Stimulated activated memory B cell treated with anti-CD40 and anti-IgM and Interleukin-4, amounts not matched to agents 10 μg/mL and 1 μg/mL and 100 μg/mL, for 72 hours (primary cell): ENCODE data around the gene ZC2HC1B.

Source experiments
- ATAC-seq: fragments of 150-1000 bp; cut with Tn5 transposase; 2 replicates; pipeline ENCODE4 v1.10.0; 2021
- H3K27ac Mint-ChIP-seq: one replicate; pipeline ENCODE4 v1.8.0; 2022; ENCODE audit warnings: mild to moderate bottlenecking, mixed read lengths
- H3K27me3 Mint-ChIP-seq: one replicate; pipeline ENCODE4 v1.8.0; 2022; ENCODE audit warnings: mixed read lengths
- H3K36me3 Mint-ChIP-seq: one replicate; pipeline ENCODE4 v1.8.0; 2022; ENCODE audit warnings: mixed read lengths
- H3K4me1 Mint-ChIP-seq: one replicate; pipeline ENCODE4 v1.8.0; 2022; ENCODE audit warnings: mixed read lengths
- H3K4me3 Mint-ChIP-seq: one replicate; pipeline ENCODE4 v1.8.0; 2022; ENCODE audit warnings: mild to moderate bottlenecking, moderate library complexity, mixed read lengths
- H3K9me3 Mint-ChIP-seq: one replicate; pipeline ENCODE4 v1.8.0; 2022; ENCODE audit warnings: mixed read lengths

ZC2HC1B gene, protein sequence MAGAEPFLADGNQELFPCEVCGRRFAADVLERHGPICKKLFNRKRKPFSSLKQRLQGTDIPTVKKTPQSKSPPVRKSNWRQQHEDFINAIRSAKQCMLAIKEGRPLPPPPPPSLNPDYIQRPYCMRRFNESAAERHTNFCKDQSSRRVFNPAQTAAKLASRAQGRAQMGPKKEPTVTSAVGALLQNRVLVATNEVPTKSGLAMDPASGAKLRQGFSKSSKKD

DNA sequence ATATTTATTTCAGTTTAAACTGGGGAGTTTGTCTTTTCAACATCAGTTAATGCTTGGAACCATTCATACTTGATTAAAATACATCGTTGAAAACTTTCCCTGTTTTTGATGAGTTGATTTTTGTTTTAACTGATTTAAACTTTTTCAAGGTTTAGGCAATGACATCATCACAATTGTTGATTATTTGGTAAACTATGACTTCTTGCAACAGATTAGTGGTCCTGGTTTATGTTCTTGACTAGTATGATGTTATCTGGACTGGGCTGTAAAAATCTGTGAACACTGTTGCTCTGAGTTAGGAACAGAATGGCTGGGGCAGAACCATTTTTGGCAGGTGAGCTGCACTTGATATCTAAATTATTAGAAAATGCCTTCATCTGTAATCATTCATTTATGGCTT lies at the start of gene ZC2HC1B:
Gene ZC2HC1B, plus strand, starts transcription at position 241 of the 400 bp plus-strand sequence. Its CDS starts 66 bp downstream, at position 307.
- Mint-ChIP-seq H3K36me3 (peaks cover 79% of the 10 kb centered on the region), H3K27me3 (no peaks in the 10 kb centered on the region), H3K4me3 (no peak within 1 kb of the TSS), H3K4me1 (no peaks in the 10 kb centered on the region), H3K27ac (no peak within 1 kb of the TSS), H3K9me3 (peaks cover 6% of the 10 kb centered on the region)
- ATAC-seq: no peak

DNA sequence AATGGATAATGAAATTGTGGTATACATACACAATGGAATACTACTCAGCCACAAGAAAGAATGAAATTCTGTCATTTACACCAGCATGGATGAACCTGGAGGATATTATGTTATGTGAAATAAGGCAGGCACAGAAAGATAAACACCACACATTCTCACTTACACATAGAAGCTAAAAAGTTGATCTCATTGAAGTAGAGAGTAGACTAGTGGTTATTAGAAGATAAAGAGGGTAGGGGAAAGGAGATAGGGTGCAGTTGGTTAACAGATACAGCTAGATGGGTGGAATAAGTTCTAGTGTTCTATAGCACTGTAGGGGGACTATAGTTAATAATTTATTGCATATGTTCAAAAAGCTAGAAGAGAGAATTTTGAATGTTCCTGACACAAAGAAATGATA lies 46.7 kb upstream of the ZC2HC1B start:
- Mint-ChIP-seq H3K27ac (no peak overlapping the region), H3K4me3 (no peak overlapping the region), H3K36me3 (no peaks in the 10 kb centered on the region), H3K27me3 (no peaks in the 10 kb centered on the region), H3K9me3 (no peaks in the 10 kb centered on the region), H3K4me1 (no peaks in the 10 kb centered on the region)
- no peak for ATAC-seq

DNA sequence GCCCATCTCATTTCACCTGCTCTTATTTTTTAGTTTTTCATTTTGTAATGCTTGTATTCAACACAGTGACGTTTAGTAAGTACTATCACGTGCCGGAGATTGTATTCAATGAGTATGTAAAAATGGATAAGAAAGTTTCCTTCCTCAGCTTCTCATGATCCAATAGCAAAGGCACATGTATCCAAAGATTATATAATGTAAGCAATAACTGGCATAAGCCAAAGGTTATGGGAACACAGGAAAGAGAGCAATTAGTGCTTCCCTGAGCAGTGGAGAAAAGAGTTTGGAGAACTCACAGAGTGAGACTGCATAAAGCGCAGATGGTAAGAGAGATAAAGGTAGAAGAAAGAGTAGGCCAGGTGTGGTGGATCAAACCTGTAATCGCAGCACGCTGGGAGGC lies 42.9 kb upstream of the ZC2HC1B start:
- Mint-ChIP-seq H3K4me3 (no peak overlapping the region), H3K9me3 (no peaks in the 10 kb centered on the region), H3K27ac (no peak overlapping the region), H3K36me3 (peaks cover 5% of the 10 kb centered on the region), H3K27me3 (no peaks in the 10 kb centered on the region), H3K4me1 (no peaks in the 10 kb centered on the region)
- no peak for ATAC-seq

DNA sequence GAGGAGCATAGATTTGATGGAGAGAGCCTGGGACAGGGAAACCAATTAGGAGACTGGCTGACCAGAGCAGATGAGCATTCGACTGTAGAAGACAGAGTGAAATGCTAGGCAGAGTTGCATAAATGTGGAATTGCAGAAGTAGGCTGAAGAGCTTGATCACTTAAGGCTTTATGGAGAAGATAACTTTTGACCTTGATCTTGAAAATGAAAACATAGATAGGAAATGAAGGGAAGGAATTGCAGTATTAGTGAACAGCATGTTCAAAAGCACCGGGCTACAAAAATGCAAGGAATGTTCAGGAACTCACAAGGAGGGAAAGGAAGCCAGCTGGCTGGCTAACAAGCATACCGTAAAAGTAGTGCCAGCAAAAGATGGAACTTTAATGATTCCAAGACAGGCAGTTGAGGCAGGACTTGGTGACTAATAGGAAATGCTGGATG lies 41.7 kb upstream of the ZC2HC1B start:
- ATAC-seq: no peak
- H3K4me1 Mint-ChIP-seq: no peaks in the 10 kb centered on the region
- H3K36me3 Mint-ChIP-seq: peaks cover 5% of the 10 kb centered on the region
- H3K4me3 Mint-ChIP-seq: no peak overlapping the region
- no peaks in the 10 kb centered on the region for H3K9me3 Mint-ChIP-seq
- no peak overlapping the region for H3K27ac Mint-ChIP-seq
- no peaks in the 10 kb centered on the region for H3K27me3 Mint-ChIP-seq

DNA sequence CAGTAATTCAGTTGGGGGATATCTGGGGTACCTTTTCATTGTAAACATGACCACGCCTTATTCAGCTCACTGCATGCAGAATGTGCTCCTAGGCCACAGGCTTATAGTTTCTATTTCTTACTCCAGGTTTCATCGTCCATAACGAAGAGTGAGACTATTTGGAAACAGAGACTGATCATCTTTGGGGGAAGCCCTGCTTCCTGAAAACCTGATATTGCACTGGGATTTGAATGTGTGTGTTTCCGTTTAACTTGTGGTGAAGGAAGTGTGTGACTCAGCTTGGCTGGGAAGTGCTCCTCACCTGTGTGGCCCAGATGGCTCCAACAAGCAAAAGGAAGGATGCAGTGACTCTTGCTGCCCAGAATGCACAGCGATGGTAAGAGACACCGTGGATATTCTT lies 40.7 kb upstream of the ZC2HC1B start:
- Mint-ChIP-seq H3K27ac (no peak overlapping the region), H3K4me1 (no peaks in the 10 kb centered on the region), H3K36me3 (peaks cover 5% of the 10 kb centered on the region), H3K9me3 (no peaks in the 10 kb centered on the region), H3K4me3 (no peak overlapping the region), H3K27me3 (no peaks in the 10 kb centered on the region)
- ATAC-seq: no peak

DNA sequence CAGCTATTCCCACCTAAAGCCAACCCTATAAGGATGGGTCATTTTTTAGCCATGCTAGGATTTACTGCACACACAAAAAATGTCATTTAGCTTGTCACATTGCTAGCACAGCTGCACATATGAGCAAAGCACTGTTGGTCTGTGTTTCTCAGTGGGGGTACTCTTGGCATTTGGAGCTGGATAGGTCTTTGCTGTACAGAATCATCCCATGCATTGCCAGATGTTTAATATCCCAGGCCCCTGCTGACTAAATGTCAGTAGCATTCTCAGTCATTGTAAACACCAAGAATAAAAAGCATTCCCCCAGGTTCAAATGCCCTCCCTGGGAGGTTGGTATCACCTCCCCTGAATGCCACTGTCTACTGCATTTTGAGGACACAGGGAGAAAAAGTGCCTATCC lies 35.7 kb upstream of the ZC2HC1B start:
- H3K4me3 Mint-ChIP-seq: no peak overlapping the region
- H3K27me3 Mint-ChIP-seq: no peaks in the 10 kb centered on the region
- H3K36me3 Mint-ChIP-seq: peaks cover 4% of the 10 kb centered on the region
- H3K4me1 Mint-ChIP-seq: no peaks in the 10 kb centered on the region
- H3K9me3 Mint-ChIP-seq: no peaks in the 10 kb centered on the region
- ATAC-seq: no peak
- H3K27ac Mint-ChIP-seq: no peak overlapping the region

DNA sequence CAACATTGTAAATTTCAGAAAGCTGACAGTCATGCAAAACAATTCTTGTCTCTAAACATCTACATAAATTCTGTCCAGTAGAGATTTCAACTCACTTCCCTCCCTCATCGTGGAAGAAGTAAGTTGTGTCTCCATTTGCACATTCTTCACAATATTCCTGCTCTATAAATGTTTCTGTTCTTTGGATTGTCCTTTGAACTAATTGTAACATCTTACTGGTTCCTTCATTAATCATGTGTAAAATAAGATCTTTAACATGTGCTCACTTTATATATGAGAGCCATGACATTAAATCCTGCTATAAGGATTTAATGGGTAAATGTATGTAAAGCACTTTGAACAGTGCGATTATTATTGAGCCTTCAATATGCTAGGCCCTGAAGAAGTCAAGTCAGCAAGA lies 28.1 kb upstream of the ZC2HC1B start:
- Mint-ChIP-seq H3K9me3 (no peaks in the 10 kb centered on the region), H3K27ac (no peak overlapping the region), H3K27me3 (no peaks in the 10 kb centered on the region), H3K4me3 (no peak overlapping the region), H3K36me3 (no peaks in the 10 kb centered on the region), H3K4me1 (no peaks in the 10 kb centered on the region)
- no peak for ATAC-seq

DNA sequence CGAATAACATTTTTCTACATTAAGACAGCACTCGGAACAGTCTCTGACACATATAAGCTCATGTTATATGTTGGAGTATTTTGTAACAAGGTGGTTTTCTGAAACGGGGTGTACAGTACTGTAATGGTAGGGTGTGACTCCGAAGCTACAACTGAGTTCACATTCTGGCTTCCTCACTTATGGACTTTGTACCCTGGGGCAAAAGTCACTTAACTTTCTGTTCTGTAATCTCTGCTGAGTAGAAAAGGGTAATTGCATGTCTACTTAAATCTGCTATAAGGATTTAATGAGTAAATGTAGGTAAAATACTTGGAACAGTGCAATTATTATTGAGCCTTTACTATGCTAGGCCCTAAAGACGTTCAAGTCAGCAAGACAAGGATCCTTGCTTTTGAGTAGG lies 25.9 kb upstream of the ZC2HC1B start:
- Mint-ChIP-seq H3K27ac (no peak overlapping the region), H3K9me3 (no peaks in the 10 kb centered on the region), H3K4me1 (peaks cover 7% of the 10 kb centered on the region), H3K36me3 (no peaks in the 10 kb centered on the region), H3K4me3 (no peak overlapping the region), H3K27me3 (no peaks in the 10 kb centered on the region)
- ATAC-seq: no peak

DNA sequence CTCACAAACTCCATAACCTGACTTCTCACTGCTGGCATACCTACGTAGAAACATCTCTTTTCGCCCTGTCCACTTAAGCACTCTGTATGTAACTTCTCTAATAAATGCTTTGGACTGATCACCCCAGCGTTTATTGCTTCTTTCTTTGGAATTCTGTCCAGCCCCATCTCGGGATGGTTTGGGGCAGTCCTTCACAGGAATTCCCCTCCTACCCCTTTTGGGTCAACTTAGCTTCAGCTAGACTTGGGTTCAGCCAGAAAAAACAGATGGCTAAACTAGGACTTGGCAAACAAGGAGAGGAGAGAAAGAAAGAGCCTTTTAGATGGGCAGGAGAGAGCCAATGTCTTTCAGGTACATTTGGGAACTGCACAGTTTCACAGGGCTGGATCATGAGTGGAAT lies 25.1 kb upstream of the ZC2HC1B start:
- ATAC-seq: no peak
- H3K9me3 Mint-ChIP-seq: no peaks in the 10 kb centered on the region
- H3K36me3 Mint-ChIP-seq: peaks cover 8% of the 10 kb centered on the region
- no peak overlapping the region for H3K27ac Mint-ChIP-seq
- H3K27me3 Mint-ChIP-seq: no peaks in the 10 kb centered on the region
- peaks cover 15% of the 10 kb centered on the region for H3K4me1 Mint-ChIP-seq
- H3K4me3 Mint-ChIP-seq: no peak overlapping the region

DNA sequence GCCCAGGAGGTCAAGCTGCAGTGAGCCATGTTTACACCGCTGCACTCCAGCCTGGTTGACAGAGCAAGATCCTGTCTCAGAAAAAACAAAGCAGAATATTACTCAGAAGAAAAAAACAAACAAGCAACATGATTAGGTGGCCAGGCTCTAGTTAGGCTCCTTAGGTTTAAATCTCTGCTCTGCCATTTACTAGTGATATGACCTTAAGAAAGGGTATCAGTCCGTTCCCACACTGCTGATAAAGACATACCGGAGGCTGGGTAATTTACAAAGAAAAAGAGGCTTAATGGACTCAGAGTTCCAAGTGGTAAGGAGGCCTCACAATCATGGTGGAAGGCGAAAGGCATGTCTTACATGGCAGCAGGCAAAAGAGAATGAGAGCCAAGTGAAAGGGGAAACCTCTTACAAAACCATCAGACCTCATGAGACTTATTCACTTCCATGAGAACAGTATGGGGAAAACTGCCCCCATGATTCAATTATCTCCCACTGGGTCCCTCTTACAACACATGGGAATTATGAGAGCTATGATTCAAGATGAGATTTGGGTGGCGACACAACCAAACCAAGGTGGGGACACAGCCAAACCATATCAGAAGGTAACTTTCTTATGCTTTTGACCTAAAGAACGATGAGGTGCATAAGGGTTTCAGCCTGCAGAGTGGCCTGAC lies 23.5 kb upstream of the ZC2HC1B start:
- H3K27me3 Mint-ChIP-seq: no peaks in the 10 kb centered on the region
- no peak overlapping the region for H3K27ac Mint-ChIP-seq
- no peak overlapping the region for H3K4me3 Mint-ChIP-seq
- peaks cover 25% of the 10 kb centered on the region for H3K4me1 Mint-ChIP-seq
- no peak for ATAC-seq
- H3K36me3 Mint-ChIP-seq: peaks cover 19% of the 10 kb centered on the region
- no peaks in the 10 kb centered on the region for H3K9me3 Mint-ChIP-seq

DNA sequence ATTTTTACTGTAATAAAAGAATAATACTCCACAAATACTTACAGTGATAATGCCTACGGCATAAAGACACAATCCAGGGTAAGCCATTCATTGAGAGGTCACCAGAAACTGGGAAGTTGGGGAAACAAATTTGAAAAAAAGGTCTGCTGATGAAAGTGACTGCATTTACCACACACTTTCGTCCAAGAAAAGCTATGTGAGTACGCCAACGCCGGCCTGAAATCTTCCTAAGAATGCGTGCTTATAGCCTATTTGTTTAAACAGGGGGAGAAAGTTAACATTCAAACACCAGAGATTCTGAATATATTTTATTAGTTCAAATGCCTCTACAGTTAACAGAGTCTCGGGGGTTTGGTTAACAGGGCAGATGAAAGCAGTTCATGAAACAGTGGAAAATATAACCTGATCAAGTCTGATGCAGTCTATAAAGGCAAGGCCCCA lies 21.8 kb upstream of the ZC2HC1B start:
- H3K9me3 Mint-ChIP-seq: no peaks in the 10 kb centered on the region
- ATAC-seq: peak; percentile 66
- H3K36me3 Mint-ChIP-seq: peaks cover 31% of the 10 kb centered on the region
- H3K4me1 Mint-ChIP-seq: peaks cover 30% of the 10 kb centered on the region
- peak overlapping the region; percentile 98 for H3K27ac Mint-ChIP-seq
- peak overlapping the region; percentile 97 for H3K4me3 Mint-ChIP-seq
- no peaks in the 10 kb centered on the region for H3K27me3 Mint-ChIP-seq

DNA sequence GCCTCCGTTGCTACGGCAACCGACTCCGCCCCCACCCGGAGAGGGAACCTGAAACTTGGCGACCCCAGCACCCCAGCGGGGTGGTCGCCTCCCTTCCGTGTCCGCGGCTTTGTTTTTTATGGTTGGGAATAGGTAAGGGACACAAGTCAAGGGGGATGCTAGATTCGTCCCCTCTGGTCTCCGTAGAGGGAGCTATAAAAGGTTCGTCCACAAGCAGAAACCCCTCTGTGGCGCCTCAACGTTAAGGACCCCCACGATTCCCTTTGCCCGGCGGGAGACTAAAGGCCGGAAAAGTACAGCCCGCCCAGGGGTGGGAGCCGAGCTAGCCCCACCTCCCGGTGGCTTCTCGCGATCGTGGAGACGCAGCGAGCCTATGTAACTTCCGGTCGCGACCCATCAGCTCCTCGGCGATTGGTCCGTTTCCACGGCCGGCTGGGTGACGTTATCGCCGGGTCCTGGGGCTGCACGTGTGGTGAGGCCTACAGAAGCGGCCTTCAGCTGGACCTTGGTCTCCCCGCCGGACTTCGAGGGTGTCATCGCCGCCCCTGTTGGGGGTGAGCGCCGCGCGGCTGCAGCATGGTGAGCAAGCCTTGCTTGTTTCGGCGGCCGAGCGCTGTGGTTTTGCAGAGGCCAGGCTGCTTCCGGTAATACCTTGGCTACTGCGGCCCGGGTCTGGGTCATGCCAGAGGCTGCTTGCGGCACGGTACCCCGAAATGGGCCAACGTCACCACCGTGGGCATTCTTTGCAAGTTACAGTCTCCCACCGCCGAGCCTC lies 21.2 kb upstream of the ZC2HC1B start, which contains the start of gene LTV1:
Gene LTV1, plus strand, starts transcription at position 437 of the 775 bp plus-strand sequence. Its CDS starts 140 bp downstream, at position 577.
- Mint-ChIP-seq H3K4me3 (peak within 1 kb of the TSS; percentile 97), H3K4me1 (peaks cover 30% of the 10 kb centered on the region), H3K27ac (peak within 1 kb of the TSS; percentile 98), H3K27me3 (no peaks in the 10 kb centered on the region), H3K9me3 (no peaks in the 10 kb centered on the region), H3K36me3 (peaks cover 31% of the 10 kb centered on the region)
- ATAC-seq: peak; percentile 99

DNA sequence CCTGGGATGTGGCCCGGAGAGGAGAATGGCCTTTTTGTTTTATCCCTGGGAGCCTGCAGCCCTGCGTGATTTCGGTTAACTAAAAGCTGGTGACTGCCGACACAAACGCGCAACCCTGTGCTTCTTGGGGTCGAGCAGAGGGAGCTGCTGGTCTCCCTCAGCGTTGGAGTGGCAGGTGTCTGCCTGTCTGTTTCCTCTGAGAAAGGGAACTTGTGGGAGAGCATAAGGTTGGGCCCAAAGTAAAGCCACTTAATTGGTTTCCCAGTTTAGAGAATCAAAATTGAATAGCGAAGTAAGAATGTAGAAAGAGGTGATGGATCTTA lies 20.6 kb upstream of the ZC2HC1B start:
- Mint-ChIP-seq H3K4me1 (peaks cover 34% of the 10 kb centered on the region), H3K36me3 (peaks cover 36% of the 10 kb centered on the region), H3K27me3 (no peaks in the 10 kb centered on the region), H3K27ac (peak overlapping the region; percentile 98), H3K9me3 (no peaks in the 10 kb centered on the region), H3K4me3 (peak overlapping the region; percentile 97)
- ATAC-seq: peak; percentile 21

DNA sequence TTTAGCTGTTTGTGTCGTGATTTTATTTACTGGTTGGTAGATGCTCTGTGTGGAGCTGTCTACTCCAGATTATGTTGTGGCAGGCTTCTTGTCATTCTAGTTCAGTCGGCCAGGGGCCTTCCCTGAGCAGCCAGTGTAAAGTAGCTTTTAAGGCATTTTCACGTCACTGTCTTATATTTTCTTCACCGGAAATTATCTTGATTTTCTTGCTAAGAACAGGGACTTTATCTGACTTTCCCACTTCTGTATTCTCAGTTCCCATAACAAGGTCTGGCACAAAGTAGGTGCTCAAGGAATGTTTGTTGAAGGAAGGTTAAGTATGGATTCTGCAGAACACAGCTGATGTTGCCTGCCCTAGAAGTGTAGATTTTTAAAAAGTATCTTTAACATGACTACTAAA lies 20.3 kb upstream of the ZC2HC1B start:
- Mint-ChIP-seq H3K27ac (peak overlapping the region; percentile 98), H3K36me3 (peaks cover 40% of the 10 kb centered on the region)

DNA sequence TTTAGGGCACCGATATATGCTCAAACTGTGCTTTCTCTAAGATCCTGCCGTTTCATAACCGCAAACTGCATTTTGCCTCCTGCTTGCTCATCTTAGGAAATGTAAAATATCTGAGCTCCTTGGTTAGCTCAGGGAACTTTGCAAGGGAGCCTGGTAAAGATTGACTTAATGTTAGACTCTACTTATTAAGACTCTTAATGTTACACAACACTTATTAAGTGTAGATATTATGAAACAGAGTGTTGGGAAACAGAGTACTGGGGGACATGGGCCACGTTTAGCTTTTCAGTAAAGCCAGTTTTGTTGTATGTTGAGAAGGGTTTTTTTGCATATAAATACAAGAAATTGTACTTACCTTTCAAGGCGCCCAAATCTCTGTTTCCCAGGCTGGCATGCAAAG lies 19.2 kb upstream of the ZC2HC1B start:
- Mint-ChIP-seq H3K4me3 (no peak overlapping the region), H3K4me1 (peaks cover 44% of the 10 kb centered on the region), H3K27me3 (no peaks in the 10 kb centered on the region), H3K9me3 (no peaks in the 10 kb centered on the region), H3K36me3 (peaks cover 50% of the 10 kb centered on the region), H3K27ac (no peak overlapping the region)
- no peak for ATAC-seq

More for the DNA sequence above, 20.3 kb upstream of the ZC2HC1B start:
- H3K4me1 Mint-ChIP-seq: peaks cover 38% of the 10 kb centered on the region
- peak overlapping the region; percentile 97 for H3K4me3 Mint-ChIP-seq
- ATAC-seq: no peak
- H3K27me3 Mint-ChIP-seq: no peaks in the 10 kb centered on the region
- no peaks in the 10 kb centered on the region for H3K9me3 Mint-ChIP-seq
